Suprapubic skin (tissue), 3 donors: ENCODE data around the gene CACNA1S.

ENCODE experiments used
- CTCF ChIP-seq, 2 donors: fragments of 200-600 bp in 1 of 2; fragments of 450-650 bp in 1 of 2; sonication (generic) in 1 of 2; IDR thresholded peaks; one replicate each; pipeline ENCODE4 v1.5.1; 2016 to 2019; ENCODE audit warnings: antibody characterized with exemption in 2 of 2, mild to moderate bottlenecking in 1 of 2, moderate library complexity in 1 of 2
- POLR2A ChIP-seq, 2 donors: fragments of 450-650 bp; IDR thresholded peaks; one replicate each; pipeline ENCODE4 v1.6.1; 2017; ENCODE audit warnings: antibody characterized with exemption in 2 of 2, mild to moderate bottlenecking in 2 of 2, moderate library complexity in 2 of 2

- TF ChIP-seq POLR2A (IDR thresholded peaks at IDR 0.05) (no peak), CTCF (IDR thresholded peaks at IDR 0.05) (no peak)
Observed at GRCh38 chr1:201060586-201060985, 51.6 kb downstream of the CACNA1S start.
